Activated CD8-positive, alpha-beta T cell treated with anti-CD3 and anti-CD28 coated beads for 36 hours (primary cell): ENCODE measurements around the gene VIL1. TPM values are rescaled to one million over a fixed set of nuclear protein-coding genes. Genes with fewer than 3 reads are reported as not detected.

Experiments used
- ATAC-seq: fragments of 200-7000 bp; cut with Tn5 transposase; one replicate; pipeline ENCODE4 v1.10.0; 2021; ENCODE audit warnings: mild to moderate bottlenecking, moderate library complexity
- CTCF ChIA-PET: fragments of 350-600 bp; sonication (Branson Sonifier 250); formaldehyde crosslinking; loops from one replicate; lab custom pipeline; 2021; ENCODE audit warnings: antibody characterized with exemption; lab: Charles Lee
- POLR2A ChIA-PET: fragments of 350-600 bp; sonication (Branson Sonifier 250); formaldehyde crosslinking; loops from one replicate; lab custom pipeline; 2021; ENCODE audit warnings: antibody characterized with exemption; lab: Charles Lee
- DNase-seq: peaks from one replicate; pipeline ENCODE4 v3.0.0-alpha.2; 2020
- H3K27ac Mint-ChIP-seq: one replicate; pipeline ENCODE4 v1.8.0; 2021; ENCODE audit warnings: mild to moderate bottlenecking, mixed read lengths
- H3K27me3 Mint-ChIP-seq: one replicate; pipeline ENCODE4 v1.8.0; 2021; ENCODE audit warnings: mixed read lengths
- H3K36me3 Mint-ChIP-seq: one replicate; pipeline ENCODE4 v1.8.0; 2021; ENCODE audit warnings: low read depth, mixed read lengths
- H3K4me1 Mint-ChIP-seq: one replicate; pipeline ENCODE4 v1.8.0; 2021; ENCODE audit warnings: low read depth, mixed read lengths
- H3K4me3 Mint-ChIP-seq: one replicate; pipeline ENCODE4 v1.8.0; 2021; ENCODE audit warnings: mild to moderate bottlenecking, moderate library complexity, mixed read lengths
- H3K9me3 Mint-ChIP-seq: one replicate; pipeline ENCODE4 v1.8.0; 2021; ENCODE audit warnings: mixed read lengths
- CTCF ChIP-seq: fragments of 200-600 bp; IDR thresholded peaks from one replicate; pipeline ENCODE4 v1.8.0; 2022; ENCODE audit warnings: antibody characterized with exemption, mild to moderate bottlenecking
- intact Hi-C: fragments of 100-400 bp; cut with micrococcal nuclease; formaldehyde crosslinking; loops from one replicate; pipeline ENCODE4 v1.10.0; 2022
- total RNA-seq, 2 experiments: library from RNA; stranded (reverse); gene quantifications; one replicate each; pipeline ENCODE4 v1.2.3, GENCODE V29; 2021

The VIL1 gene
- total RNA-seq, 2 experiments from 2014 or later: not detected

- no peak for DNase-seq
- no peaks in the 10 kb centered on the region for H3K4me1 Mint-ChIP-seq
- CTCF ChIA-PET: interaction anchor here (1.7 kb wide), 1 partner anchor 9 kb away, joined by 5 read pairs; no protein-coding TSS in a partner anchor
- H3K36me3 Mint-ChIP-seq: peaks cover 52% of the 10 kb centered on the region
- TF ChIP-seq CTCF: no peak
- H3K9me3 Mint-ChIP-seq: peaks cover 1% of the 10 kb centered on the region
- H3K27me3 Mint-ChIP-seq: no peaks in the 10 kb centered on the region
- no peak overlapping the region for H3K4me3 Mint-ChIP-seq
- intact Hi-C loops: no loop called here
- ATAC-seq: no peak
- POLR2A ChIA-PET: interaction anchor here (1.2 kb wide), 1 partner anchor 38 kb away, joined by 4 read pairs; no protein-coding TSS in a partner anchor
- H3K27ac Mint-ChIP-seq: no peak overlapping the region
Measured at GRCh38 chr2:218456849-218457248, 37.9 kb downstream of the VIL1 start.

- ChIA-PET POLR2A (no interaction called here), CTCF (interaction anchor here (0.5 kb wide), 1 partner anchor 64 kb away, joined by 3 read pairs; no protein-coding TSS in a partner anchor)
- intact Hi-C loops: no loop called here
- Mint-ChIP-seq H3K4me3 (no peak overlapping the region), H3K4me1 (no peaks in the 10 kb centered on the region), H3K9me3 (peaks cover 1% of the 10 kb centered on the region), H3K27ac (peak overlapping the region; percentile 8), H3K36me3 (peaks cover 55% of the 10 kb centered on the region), H3K27me3 (no peaks in the 10 kb centered on the region)
- ATAC-seq (no peak), DNase-seq (no peak)
- TF ChIP-seq CTCF: no peak
Measured at GRCh38 chr2:218458598-218458997, 39.7 kb downstream of the VIL1 start.

- ATAC-seq (no peak), DNase-seq (no peak)
- intact Hi-C loops: loop anchor here (10.0 kb wide), 1 partner anchor 61 kb away; no protein-coding TSS in a partner anchor
- peaks cover 4% of the 10 kb centered on the region for H3K4me1 Mint-ChIP-seq
- no peaks in the 10 kb centered on the region for H3K27me3 Mint-ChIP-seq
- POLR2A ChIA-PET: no interaction called here
- no peak overlapping the region for H3K27ac Mint-ChIP-seq
- CTCF ChIA-PET: interaction anchor here (0.6 to 2.0 kb wide), 14 partner anchors 9 to 193 kb away, joined by 3 to 10 read pairs (median 4); partner anchors contain the start of gene CATIP
- no peaks in the 10 kb centered on the region for H3K9me3 Mint-ChIP-seq
- peak; percentile 60 for TF ChIP-seq CTCF
- H3K4me3 Mint-ChIP-seq: no peak overlapping the region
- peaks cover 34% of the 10 kb centered on the region for H3K36me3 Mint-ChIP-seq
Measured at GRCh38 chr2:218465987-218466633, 47.2 kb downstream of the VIL1 start.

GRCh38 chr2:218470448-218470847 lies 51.5 kb downstream of the VIL1 start:
- Mint-ChIP-seq H3K9me3 (no peaks in the 10 kb centered on the region), H3K36me3 (peaks cover 40% of the 10 kb centered on the region), H3K4me3 (no peak overlapping the region), H3K27ac (no peak overlapping the region), H3K27me3 (no peaks in the 10 kb centered on the region), H3K4me1 (peaks cover 11% of the 10 kb centered on the region)
- intact Hi-C loops: no loop called here
- ChIA-PET POLR2A (no interaction called here), CTCF (no interaction called here)
- no peak for TF ChIP-seq CTCF
- no peak for ATAC-seq
- DNase-seq: no peak

- DNase-seq: no peak
- ChIA-PET CTCF (interaction anchor here (0.6 to 1.5 kb wide), 4 partner anchors 8 to 177 kb away, joined by 3 to 5 read pairs (median 4); no protein-coding TSS in a partner anchor), POLR2A (interaction anchor here (0.7 kb wide), 1 partner anchor 76 kb away, joined by 3 read pairs; no protein-coding TSS in a partner anchor)
- intact Hi-C loops: no loop called here
- TF ChIP-seq CTCF: no peak
- H3K4me3 Mint-ChIP-seq: no peak overlapping the region
- peaks cover 38% of the 10 kb centered on the region for H3K36me3 Mint-ChIP-seq
- peaks cover 11% of the 10 kb centered on the region for H3K4me1 Mint-ChIP-seq
- no peaks in the 10 kb centered on the region for H3K27me3 Mint-ChIP-seq
- no peak overlapping the region for H3K27ac Mint-ChIP-seq
- ATAC-seq: no peak
- no peaks in the 10 kb centered on the region for H3K9me3 Mint-ChIP-seq
Measured at GRCh38 chr2:218471036-218471435, 52.1 kb downstream of the VIL1 start.
